ENCODE data around the gene AP1G2. TPM values are rescaled to one million over a fixed set of nuclear protein-coding genes. Genes with fewer than 3 reads are reported as not detected.

The AP1G2 gene
- total and polyA plus RNA-seq, 2 of the 13 experiments (the other 11 are each of a cell fraction or from before 2014, with no cell fraction given) = 96.9 to 611 TPM

GRCh38 chr14:23583761-23584526 is 16.4 kb upstream of the AP1G2 start (continued):
- TF ChIP-seq ZBTB7B (CRISPR knock-in tag; IDR thresholded peaks at IDR 0.05) = peak; percentile 41; the same call in 1 of the 2 replicates
- TF ChIP-seq, protein P1, sequence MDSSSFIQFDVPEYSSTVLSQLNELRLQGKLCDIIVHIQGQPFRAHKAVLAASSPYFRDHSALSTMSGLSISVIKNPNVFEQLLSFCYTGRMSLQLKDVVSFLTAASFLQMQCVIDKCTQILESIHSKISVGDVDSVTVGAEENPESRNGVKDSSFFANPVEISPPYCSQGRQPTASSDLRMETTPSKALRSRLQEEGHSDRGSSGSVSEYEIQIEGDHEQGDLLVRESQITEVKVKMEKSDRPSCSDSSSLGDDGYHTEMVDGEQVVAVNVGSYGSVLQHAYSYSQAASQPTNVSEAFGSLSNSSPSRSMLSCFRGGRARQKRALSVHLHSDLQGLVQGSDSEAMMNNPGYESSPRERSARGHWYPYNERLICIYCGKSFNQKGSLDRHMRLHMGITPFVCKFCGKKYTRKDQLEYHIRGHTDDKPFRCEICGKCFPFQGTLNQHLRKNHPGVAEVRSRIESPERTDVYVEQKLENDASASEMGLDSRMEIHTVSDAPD (CRISPR knock-in tag; IDR thresholded peaks at IDR 0.05) = peak; percentile 94
- TF ChIP-seq ZNF672 (CRISPR knock-in tag; IDR thresholded peaks at IDR 0.05) = peak; percentile 39; the same call in 1 of the 2 replicates
- TF ChIP-seq ZNF589 (CRISPR knock-in tag; conservative IDR thresholded peaks at IDR 0.05) = peak; percentile 97
- TF ChIP-seq, protein P2, sequence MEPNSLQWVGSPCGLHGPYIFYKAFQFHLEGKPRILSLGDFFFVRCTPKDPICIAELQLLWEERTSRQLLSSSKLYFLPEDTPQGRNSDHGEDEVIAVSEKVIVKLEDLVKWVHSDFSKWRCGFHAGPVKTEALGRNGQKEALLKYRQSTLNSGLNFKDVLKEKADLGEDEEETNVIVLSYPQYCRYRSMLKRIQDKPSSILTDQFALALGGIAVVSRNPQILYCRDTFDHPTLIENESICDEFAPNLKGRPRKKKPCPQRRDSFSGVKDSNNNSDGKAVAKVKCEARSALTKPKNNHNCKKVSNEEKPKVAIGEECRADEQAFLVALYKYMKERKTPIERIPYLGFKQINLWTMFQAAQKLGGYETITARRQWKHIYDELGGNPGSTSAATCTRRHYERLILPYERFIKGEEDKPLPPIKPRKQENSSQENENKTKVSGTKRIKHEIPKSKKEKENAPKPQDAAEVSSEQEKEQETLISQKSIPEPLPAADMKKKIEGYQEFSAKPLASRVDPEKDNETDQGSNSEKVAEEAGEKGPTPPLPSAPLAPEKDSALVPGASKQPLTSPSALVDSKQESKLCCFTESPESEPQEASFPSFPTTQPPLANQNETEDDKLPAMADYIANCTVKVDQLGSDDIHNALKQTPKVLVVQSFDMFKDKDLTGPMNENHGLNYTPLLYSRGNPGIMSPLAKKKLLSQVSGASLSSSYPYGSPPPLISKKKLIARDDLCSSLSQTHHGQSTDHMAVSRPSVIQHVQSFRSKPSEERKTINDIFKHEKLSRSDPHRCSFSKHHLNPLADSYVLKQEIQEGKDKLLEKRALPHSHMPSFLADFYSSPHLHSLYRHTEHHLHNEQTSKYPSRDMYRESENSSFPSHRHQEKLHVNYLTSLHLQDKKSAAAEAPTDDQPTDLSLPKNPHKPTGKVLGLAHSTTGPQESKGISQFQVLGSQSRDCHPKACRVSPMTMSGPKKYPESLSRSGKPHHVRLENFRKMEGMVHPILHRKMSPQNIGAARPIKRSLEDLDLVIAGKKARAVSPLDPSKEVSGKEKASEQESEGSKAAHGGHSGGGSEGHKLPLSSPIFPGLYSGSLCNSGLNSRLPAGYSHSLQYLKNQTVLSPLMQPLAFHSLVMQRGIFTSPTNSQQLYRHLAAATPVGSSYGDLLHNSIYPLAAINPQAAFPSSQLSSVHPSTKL (CRISPR knock-in tag; IDR thresholded peaks at IDR 0.05) = peak; percentile 73
- peak; percentile 72; the same call in 1 of the 2 replicates for TF ChIP-seq ZNF609 (CRISPR knock-in tag; IDR thresholded peaks at IDR 0.05; ENCODE audit: borderline replicate concordance)
- TF ChIP-seq, protein P3, sequence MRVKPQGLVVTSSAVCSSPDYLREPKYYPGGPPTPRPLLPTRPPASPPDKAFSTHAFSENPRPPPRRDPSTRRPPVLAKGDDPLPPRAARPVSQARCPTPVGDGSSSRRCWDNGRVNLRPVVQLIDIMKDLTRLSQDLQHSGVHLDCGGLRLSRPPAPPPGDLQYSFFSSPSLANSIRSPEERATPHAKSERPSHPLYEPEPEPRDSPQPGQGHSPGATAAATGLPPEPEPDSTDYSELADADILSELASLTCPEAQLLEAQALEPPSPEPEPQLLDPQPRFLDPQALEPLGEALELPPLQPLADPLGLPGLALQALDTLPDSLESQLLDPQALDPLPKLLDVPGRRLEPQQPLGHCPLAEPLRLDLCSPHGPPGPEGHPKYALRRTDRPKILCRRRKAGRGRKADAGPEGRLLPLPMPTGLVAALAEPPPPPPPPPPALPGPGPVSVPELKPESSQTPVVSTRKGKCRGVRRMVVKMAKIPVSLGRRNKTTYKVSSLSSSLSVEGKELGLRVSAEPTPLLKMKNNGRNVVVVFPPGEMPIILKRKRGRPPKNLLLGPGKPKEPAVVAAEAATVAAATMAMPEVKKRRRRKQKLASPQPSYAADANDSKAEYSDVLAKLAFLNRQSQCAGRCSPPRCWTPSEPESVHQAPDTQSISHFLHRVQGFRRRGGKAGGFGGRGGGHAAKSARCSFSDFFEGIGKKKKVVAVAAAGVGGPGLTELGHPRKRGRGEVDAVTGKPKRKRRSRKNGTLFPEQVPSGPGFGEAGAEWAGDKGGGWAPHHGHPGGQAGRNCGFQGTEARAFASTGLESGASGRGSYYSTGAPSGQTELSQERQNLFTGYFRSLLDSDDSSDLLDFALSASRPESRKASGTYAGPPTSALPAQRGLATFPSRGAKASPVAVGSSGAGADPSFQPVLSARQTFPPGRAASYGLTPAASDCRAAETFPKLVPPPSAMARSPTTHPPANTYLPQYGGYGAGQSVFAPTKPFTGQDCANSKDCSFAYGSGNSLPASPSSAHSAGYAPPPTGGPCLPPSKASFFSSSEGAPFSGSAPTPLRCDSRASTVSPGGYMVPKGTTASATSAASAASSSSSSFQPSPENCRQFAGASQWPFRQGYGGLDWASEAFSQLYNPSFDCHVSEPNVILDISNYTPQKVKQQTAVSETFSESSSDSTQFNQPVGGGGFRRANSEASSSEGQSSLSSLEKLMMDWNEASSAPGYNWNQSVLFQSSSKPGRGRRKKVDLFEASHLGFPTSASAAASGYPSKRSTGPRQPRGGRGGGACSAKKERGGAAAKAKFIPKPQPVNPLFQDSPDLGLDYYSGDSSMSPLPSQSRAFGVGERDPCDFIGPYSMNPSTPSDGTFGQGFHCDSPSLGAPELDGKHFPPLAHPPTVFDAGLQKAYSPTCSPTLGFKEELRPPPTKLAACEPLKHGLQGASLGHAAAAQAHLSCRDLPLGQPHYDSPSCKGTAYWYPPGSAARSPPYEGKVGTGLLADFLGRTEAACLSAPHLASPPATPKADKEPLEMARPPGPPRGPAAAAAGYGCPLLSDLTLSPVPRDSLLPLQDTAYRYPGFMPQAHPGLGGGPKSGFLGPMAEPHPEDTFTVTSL (CRISPR knock-in tag; IDR thresholded peaks at IDR 0.05; ENCODE audit: borderline replicate concordance) = peak; percentile 35
- TF ChIP-seq ZC3H13 (CRISPR knock-in tag; IDR thresholded peaks at IDR 0.05) = peak; percentile 99
- TF ChIP-seq MXD4 (CRISPR knock-in tag; IDR thresholded peaks at IDR 0.05) = peak; percentile 44; the same call in 1 of the 2 replicates
- TF ChIP-seq ZNF652 (CRISPR knock-in tag; IDR thresholded peaks at IDR 0.05; ENCODE audit: borderline replicate concordance, low read depth) = peak; percentile 26; the same call in 1 of the 2 replicates
- peak in 1 of 2 experiments; percentile 0; a peak in 1 of 4 replicates for TF ChIP-seq MAFK (conservative IDR thresholded peaks at IDR 0.05 in 1 of 2, IDR thresholded peaks at IDR 0.05 in 1 of 2; ENCODE audit: low read length in 2 of 2)
